ENCODE data around the gene IRAG1.

Gene IRAG1

GRCh38 chr11:10663990-10664389, 29.6 kb downstream of the IRAG1 start:
- no peak for DNase-seq

DNA sequence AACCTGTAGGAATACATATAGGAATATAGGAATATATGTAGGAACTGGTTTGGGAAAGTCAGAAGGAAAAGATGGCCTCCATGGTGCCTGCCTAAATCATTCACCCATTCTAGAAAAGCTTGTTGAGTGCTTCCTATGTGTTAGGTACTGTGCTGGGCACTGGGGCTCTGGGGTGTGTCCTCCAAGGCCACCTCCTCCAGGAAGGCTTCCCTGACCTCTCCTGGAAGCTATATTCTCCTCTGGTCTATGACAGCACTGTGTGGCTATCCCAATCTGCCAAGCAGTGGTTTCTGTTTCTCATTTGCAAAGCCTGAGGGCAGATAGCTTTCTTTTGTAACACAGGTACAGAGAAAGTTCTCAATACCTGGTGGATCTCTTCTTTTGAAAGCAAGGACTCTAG, 30.2 kb downstream of the IRAG1 start:
- no peak for DNase-seq

DNA sequence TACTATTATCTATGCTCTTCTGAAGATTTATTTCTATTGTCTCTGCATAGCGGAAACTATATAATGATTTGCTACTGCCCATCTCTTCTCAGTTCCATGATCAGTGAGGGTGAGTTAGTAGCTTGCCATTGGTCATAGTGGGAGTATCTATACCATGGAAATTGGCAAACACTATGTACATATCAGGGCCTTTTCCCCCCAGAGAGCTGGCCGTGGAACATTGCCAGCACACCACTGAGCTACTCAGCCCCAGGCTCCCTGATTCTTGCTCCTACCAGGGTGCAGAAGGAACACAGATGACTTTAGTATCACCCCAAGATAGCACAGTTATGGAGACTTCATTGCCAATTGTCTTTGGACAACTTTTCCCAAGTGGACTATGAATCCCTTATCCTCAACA, 33.2 kb downstream of the IRAG1 start:
- no peak for DNase-seq

DNA sequence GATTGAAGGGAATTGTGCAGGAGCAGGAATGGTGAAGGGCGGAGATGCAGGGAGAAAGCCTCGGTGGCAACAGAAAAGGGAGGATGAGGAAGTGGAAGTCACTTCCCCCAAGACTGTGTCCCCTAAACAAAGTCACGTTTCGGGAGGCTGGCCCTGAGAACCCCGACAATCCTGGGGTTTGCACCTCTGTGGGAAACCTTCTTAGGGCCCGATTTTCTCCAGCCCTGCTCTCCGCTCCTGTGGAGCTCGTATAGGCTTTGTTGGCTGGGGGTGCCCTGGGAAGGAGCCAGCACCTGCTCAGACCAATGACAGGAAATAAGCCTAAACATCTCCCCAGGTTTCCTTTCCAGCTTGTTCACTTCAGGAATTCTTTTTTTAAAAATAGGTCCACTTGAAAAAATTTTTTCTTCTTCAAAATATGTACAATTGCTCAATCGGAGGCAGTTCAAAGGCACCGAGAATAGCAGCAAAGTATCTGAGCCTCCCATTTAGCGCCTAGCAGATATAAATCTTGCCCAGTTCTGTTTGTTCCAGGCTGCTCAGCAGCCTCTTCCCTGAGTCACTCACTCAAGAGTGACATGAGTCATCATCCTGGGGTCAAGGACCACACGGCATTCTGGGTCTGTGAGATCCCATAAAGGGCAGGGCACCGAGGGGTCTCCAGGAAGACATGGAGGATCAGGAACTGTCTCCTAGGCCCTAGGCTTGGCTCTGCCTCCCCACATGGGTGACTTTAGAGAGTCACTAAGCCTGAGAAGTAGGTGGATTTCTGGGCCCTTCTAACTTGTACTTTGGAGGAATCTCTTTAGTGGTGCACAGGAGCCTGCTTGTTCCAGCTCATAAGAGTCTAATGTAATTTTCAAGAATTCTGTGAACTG, 34.0 kb downstream of the IRAG1 start:
- no peak for DNase-seq

- no peak for DNase-seq
Observed at GRCh38 chr11:10658621-10659338, 34.8 kb downstream of the IRAG1 start.

GRCh38 chr11:10657308-10658271, 36.0 kb downstream of the IRAG1 start:
- DNase-seq, result no peak

GRCh38 chr11:10655943-10656576, 37.5 kb downstream of the IRAG1 start:
- DNase-seq, result no peak

DNA sequence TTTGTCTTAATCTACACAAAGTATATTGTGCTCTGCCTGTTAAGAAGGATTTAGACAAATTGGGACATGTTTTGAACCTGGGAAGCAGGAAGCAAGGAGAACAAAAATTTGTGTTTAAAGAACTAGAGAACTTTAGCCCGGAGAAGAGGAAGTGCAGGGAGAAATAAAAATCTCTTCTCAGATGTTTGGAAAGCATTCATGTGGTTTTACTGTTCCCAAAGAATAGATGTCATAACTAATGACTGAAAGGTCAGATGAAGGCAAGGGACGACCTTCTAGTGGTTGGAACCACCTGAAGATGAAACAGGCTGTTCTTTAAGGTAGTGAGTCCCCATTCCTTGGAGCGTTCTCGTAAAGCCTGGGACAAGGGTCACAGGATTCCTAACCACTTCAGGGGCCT, 38.3 kb downstream of the IRAG1 start:
- no peak for DNase-seq

GRCh38 chr11:10654811-10655150, 38.8 kb downstream of the IRAG1 start:
- no peak for DNase-seq

DNA sequence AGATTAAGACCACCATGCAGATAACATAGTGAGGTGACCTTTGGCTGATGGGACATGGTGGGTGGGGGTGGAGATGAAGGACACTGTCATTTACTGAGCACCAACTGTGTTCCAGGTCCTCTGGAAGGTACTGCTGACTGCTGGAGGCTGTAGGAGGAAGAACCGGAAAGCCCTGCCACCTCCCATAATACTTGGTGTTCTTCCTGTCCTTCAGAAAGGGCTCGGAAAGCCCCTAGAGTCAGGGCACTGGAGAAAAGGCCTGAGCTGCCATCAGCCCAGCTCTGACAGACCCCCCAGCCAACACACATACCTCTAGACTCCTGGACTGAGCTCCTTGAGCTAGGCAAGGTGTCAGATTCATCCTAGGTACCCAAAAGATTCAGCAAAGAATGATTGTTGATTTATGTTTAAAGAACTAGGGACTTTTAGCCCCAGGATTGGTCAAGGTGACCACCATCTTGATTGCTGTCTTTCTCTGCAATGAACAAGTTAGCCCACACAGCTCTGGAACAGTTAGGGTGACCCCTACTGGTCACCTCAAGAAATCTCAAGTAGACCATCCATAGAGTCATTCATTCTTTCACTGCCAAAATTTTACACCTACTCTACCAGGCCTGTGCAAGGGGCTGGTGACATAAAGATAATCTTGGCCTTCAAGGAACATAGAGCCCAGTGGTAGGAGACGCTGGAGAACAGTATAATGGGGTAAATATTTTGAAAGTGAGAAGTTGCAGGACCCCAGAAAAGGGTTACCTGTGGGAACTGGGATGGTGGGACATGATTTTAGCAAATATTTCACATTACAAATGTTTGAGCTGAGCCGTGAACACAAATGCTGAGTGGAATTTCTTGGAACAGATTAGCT, 39.4 kb downstream of the IRAG1 start:
- DNase-seq, result peak; percentile 11

DNA sequence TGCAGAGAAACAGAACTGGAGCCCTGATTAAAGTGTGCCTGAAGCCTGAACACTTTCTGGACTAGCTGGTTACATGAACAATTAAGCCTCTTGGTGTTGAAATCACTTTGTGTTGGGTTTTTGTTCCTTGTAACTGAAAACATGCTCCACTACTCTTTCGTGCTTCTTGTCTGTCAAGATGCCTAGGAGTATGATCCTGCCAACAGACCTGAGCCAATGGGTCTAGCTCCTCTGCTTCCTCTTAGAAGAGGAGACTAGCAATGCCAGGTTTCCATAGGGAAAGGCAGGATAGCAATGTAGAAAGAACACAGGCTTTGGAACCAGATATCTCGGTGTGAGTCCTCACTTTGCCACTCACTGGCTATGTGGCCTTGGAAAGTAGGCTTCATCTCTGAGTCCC, 40.3 kb downstream of the IRAG1 start:
- no peak for DNase-seq

DNA sequence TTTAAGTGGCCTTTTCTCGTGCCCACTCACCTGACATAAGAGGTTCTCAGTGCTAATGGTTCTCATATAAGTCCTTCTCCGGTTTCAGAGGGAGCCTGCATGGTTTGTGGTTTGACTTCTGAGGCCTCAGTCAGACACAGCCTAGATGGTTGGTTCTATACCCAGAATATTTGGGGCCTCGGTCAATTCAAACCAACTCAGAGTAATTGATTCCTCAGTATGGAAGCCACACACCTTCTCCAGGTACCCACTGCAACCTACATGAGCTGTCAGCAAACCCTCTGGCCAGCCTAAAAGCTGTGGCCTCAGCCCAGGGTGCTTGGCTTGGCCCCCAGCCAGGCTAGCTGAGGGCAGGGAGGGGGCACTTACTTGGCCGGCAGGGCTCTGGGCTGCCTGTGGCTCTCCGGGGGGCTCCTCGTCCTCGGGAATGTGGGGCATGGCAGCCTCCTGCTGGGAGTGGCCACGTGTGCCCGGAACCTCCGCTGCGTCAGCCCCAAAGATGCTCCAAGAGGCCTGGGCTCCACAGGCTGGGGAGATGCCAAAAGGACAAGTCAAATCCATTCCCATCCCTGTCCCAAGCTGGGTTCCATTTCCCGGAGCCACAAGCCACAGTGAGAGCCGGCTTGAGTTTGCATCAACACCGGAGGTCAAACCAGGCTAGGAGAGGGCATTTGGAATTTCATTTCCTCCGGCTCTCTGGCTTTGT, 41.7 kb downstream of the IRAG1 start:
- DNase-seq, result no peak

DNA sequence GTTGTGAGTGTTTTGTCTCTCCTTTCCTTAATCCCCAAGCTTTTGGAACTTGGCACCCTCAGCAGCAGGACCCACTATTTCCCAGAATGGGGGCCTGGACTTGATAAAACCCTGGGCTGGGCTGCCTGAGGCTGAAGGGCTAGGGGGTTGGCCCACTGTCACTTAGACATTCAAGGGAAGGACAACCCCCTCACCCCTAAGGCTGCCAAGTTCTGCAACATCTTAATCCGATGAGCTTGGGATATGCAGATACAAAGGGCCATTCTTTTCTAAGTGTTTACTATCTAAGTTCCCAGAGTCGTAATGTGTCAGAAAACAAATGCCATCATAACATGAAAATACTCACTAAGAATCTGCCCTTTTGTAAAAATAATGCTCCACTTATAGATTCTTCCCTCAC, 42.9 kb downstream of the IRAG1 start:
- DNase-seq, result no peak

GRCh38 chr11:10650166-10650565, 43.4 kb downstream of the IRAG1 start:
- DNase-seq, result no peak

DNA sequence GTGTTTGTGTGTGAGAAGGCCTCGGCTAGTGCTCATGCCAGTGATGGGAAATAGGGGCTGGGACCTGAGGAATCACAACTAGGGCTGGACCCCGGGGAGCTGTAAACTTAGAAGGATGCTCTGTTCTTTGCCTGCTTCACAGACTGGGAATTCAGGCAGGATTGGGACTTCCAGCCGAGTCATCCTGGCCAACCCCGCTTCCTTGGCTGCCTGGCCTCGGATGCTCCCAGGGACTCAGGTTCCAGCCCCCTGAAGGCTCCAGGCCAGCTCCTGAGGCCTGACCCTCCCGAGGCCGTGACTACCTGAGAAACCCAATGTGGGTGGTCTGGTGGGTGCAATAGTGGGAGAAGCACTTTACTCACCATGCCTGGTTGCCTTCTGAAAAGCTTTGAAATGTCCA, 44.7 kb downstream of the IRAG1 start:
- no peak for DNase-seq

DNA sequence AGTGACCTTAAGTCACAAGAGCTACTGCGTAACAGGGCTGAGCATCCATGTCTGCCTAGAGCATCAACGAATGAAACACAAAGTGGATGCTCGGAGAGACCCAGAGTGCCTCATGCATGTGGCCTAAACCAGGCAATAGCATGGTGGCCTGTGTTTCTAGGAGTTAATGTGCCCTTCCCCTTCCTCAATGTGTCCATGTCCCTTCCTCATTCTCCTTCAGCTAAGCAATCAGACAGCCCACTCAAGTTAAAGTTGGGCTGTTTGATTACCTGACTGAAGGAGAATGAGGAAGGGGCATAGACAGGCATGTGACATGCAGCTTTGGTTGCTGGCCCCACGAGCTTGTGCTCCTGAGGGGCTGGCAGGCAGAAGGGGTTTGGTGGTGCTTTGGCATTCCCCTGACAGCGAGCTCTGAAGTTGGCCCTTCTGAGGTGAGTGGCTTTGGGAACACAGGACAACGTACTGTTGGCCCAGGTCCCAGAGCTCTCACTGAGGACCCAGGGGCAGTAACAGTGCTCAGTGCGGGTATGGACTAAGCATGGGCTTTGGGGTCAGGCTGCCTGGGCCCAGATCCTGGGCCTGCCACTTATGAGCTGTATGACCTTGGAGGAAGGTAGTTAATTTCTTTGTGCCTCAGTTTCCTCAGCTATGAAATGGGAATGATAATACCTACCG, 46.7 kb downstream of the IRAG1 start:
- DNase-seq, result no peak

- no peak for DNase-seq
Observed at GRCh38 chr11:10646005-10646404, 47.5 kb downstream of the IRAG1 start.

DNA sequence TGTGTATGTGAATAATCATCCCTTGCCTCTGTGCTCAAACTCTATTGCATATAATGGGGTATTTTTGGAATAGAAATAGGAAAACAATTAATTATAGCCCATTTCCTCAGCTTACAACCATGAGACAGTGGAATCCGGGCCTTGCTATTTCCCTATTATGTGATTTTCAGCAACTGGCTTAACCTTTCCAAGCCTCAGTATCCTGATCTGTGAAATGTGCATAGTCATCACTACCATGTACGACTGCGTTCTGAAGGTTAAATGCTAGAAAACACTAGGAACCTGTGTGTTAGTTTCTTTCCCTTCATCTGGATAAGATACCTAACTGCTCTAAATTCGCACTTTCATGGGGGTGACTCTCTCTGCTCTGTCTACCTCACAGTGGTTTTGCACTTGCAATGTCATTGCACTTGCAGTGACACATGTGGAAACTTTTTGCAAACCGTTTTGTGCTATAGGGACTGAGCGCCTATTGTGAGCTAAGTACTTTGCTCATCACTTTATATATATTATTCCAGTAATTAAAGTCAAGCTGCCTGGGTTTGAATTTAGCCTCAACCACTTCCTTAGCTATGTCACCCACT, 48.3 kb downstream of the IRAG1 start:
- DNase-seq, result no peak

Measured in GF-D8 (cell line).